ENCODE results near the gene CREG1.

The CREG1 gene

GRCh38 chr1:167502719-167503462 is 50.7 kb downstream of the CREG1 start:
- no peak for DNase-seq

GRCh38 chr1:167502192-167502551 is 51.4 kb downstream of the CREG1 start:
- DNase-seq = no peak

- DNase-seq = no peak
Observed at GRCh38 chr1:167501515-167502191, 51.9 kb downstream of the CREG1 start.

GRCh38 chr1:167500283-167500860 is 53.2 kb downstream of the CREG1 start:
- DNase-seq = no peak

GRCh38 chr1:167499664-167500101 is 53.9 kb downstream of the CREG1 start:
- DNase-seq = peak; percentile 97

GRCh38 chr1:167499106-167499505 is 54.5 kb downstream of the CREG1 start:
- no peak for DNase-seq

GRCh38 chr1:167496797-167497619 is 56.6 kb downstream of the CREG1 start:
- DNase-seq = no peak

GRCh38 chr1:167493372-167493771 is 60.2 kb downstream of the CREG1 start:
- no peak for DNase-seq

GRCh38 chr1:167492481-167492910 is 61.1 kb downstream of the CREG1 start:
- DNase-seq = no peak

- no peak for DNase-seq
Observed at GRCh38 chr1:167491586-167492461, 61.7 kb downstream of the CREG1 start.
